Smooth muscle cell (in vitro differentiated cells): Measurements from ENCODE around the gene GTF2IRD1. TPM values are rescaled to one million over a fixed set of nuclear protein-coding genes. Genes with fewer than 3 reads are reported as not detected.
"Not testable (repeated sequence)": the region's sequence is repeated elsewhere in the genome, so short reads cannot be mapped to it uniquely, and the experiment has no call there.

Experiments used
- DNase-seq: peaks from one replicate; lab custom pipeline; 2025; ENCODE audit not compliant: unreplicated experiment; lab: John Stamatoyannopoulos, UW
- H2AFZ ChIP-seq: fragments of 200-600 bp; sonication (generic); 2 replicates; pipeline ENCODE4 v1.6.0; 2016; ENCODE audit warnings: antibody characterized with exemption, low read depth, mild to moderate bottlenecking
- H3F3A ChIP-seq: fragments of 200-600 bp; sonication (generic); 2 replicates; pipeline ENCODE4 v1.6.0; 2017; ENCODE audit warnings: antibody characterized with exemption, low read depth
- H3K27ac ChIP-seq: fragments of 200-600 bp; sonication (generic); 2 replicates; pipeline ENCODE4 v1.5.1; 2016; ENCODE audit warnings: low read depth, mild to moderate bottlenecking
- H3K27me3 ChIP-seq: fragments of 200-600 bp; sonication (generic); 2 replicates; pipeline ENCODE4 v1.6.1; 2016; ENCODE audit warnings: low read depth, mild to moderate bottlenecking
- H3K36me3 ChIP-seq: fragments of 200-600 bp; sonication (generic); 2 replicates; pipeline ENCODE4 v1.5.1; 2016; ENCODE audit warnings: low read depth
- H3K4me1 ChIP-seq: fragments of 200-600 bp; sonication (generic); 2 replicates; pipeline ENCODE4 v1.5.1; 2016; ENCODE audit warnings: low read depth
- H3K4me2 ChIP-seq: fragments of 200-600 bp; sonication (generic); 2 replicates; pipeline ENCODE4 v1.6.0; 2016; ENCODE audit warnings: mild to moderate bottlenecking
- H3K4me3 ChIP-seq: fragments of 200-600 bp; sonication (generic); 2 replicates; pipeline ENCODE4 v1.5.1; 2016; ENCODE audit warnings: mild to moderate bottlenecking
- H3K79me2 ChIP-seq: fragments of 200-600 bp; sonication (generic); 2 replicates; pipeline ENCODE4 v1.6.0; 2016; ENCODE audit warnings: low read depth, mild to moderate bottlenecking
- H3K9ac ChIP-seq: fragments of 200-600 bp; sonication (generic); 2 replicates; pipeline ENCODE4 v1.6.0; 2016; ENCODE audit warnings: low read depth
- H3K9me3 ChIP-seq: fragments of 200-600 bp; sonication (generic); replicated peaks from 2 replicates; pipeline ENCODE4 v1.5.1; 2016; ENCODE audit warnings: low read depth
- H4K20me1 ChIP-seq: fragments of 200-600 bp; sonication (generic); 2 replicates; pipeline ENCODE4 v1.6.0; 2016; ENCODE audit warnings: low read depth
- CTCF ChIP-seq: fragments of 200-600 bp; sonication (generic); IDR thresholded peaks from 2 replicates; pipeline ENCODE4 v1.5.1; 2017; ENCODE audit warnings: borderline replicate concordance, mild to moderate bottlenecking, antibody characterized with exemption; ENCODE audit not compliant: insufficient read depth, poor library complexity, severe bottlenecking
- WGBS: methylation state at CpG from one replicate; pipeline ENCODE4 v1.1.7; 2016; ENCODE audit warnings: low lambda C conversion rate; 5-methylcytosine and 5-hydroxymethylcytosine counted together
- polyA plus RNA-seq: library from polyadenylated mRNA; unstranded; fragments of >200 nt; fragmentation: Nextera tagmentation; extraction: Ambion mirVana; gene quantifications from 2 replicates; pipeline ENCODE4 v1.2.1, GENCODE V29; 2016
- total RNA-seq: library from RNA; depleted of rRNA; stranded (reverse); fragments of >200 nt; gene quantifications from 2 replicates; pipeline ENCODE4 v1.2.3, GENCODE V29; 2014

The GTF2IRD1 gene
- total and polyA plus RNA-seq, 2 experiments from 2014 or later = 20.0 to 41.5 TPM

DNA sequence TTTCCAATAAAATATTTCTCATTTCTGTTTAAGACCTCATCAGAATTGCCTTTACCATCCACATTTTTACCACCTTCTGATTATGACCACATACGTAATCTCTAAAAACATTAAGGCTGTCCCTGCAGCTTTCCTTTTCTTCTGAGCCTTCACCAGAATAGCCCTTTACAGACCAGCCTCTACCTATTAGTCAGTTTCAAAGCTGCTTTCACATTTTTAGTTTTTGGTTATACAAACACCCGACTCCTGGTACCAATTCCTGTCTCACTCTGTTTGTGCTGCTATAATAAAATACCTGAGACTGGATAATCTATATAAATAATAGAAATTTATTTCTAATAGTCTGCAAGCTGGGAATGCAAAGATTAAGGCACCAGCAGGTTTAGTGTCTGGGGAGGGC lies 15.4 kb upstream of the GTF2IRD1 start:
- Histone ChIP-seq H3K4me1 (no peaks in the 10 kb centered on the region), H3K9ac (no peak overlapping the region), H3F3A (no peaks in the 10 kb centered on the region), H3K27ac (no peak overlapping the region), H3K9me3 (no peaks in the 10 kb centered on the region), H3K79me2 (no peaks in the 10 kb centered on the region), H3K4me3 (no peak overlapping the region), H3K4me2 (no peak overlapping the region), H3K27me3 (no peaks in the 10 kb centered on the region), H3K36me3 (no peaks in the 10 kb centered on the region), H4K20me1 (no peaks in the 10 kb centered on the region), H2AFZ (no peak overlapping the region)
- WGBS = 100% methylated on average over 2 of the region's 2 CpGs
- no peak for TF ChIP-seq CTCF
- no peak for DNase-seq

DNA sequence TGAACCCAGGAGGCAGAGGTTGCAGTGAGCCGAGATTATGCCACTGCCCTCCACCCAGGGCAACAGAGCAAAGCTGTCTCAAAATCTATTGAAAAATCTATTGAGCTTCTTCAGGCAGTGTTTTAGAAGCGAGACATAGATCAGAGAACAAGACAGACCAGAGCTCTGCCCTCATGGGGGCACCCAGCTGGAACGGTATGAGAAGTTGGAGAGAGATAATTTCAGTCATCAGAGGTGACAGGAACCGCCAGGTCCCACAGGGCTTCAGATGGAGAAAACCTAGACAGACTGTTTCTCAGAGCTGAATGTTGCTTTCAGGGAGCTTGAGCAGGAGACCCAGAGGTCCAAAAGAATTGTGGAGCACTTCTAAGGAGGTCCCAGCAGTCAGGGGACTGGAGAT lies 14.2 kb upstream of the GTF2IRD1 start:
- Histone ChIP-seq H3F3A (no peaks in the 10 kb centered on the region), H2AFZ (no peak overlapping the region), H3K27ac (no peak overlapping the region), H3K4me2 (no peak overlapping the region), H4K20me1 (no peaks in the 10 kb centered on the region), H3K9ac (no peak overlapping the region), H3K9me3 (no peaks in the 10 kb centered on the region), H3K4me1 (no peaks in the 10 kb centered on the region), H3K36me3 (no peaks in the 10 kb centered on the region), H3K79me2 (no peaks in the 10 kb centered on the region), H3K4me3 (no peak overlapping the region), H3K27me3 (no peaks in the 10 kb centered on the region)
- 95% methylated on average over 4 of the region's 4 CpGs for WGBS
- no peak for TF ChIP-seq CTCF
- no peak for DNase-seq

DNA sequence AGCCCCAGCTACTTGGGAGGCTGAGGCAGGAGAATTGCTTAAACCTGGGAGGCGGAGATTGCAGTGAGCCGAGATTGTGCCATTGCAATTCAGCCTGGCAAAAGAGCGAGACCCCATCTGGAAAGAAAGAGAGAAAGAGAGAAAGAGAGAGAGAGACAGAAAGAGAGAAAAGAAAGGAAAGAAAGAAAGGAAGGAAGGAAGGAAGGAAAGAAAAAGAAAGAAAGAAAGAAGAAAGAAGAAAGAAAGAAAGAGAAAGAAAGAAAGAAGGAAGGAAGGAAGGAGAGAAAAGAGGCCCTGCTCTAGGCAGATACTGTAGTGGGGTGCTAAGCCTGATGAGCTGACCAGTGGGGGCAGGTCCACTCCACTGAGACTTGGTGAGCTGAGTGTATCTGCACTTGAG lies 13.6 kb upstream of the GTF2IRD1 start:
- not testable (repeated sequence) for H3K9ac ChIP-seq, DNase-seq, H3K79me2 ChIP-seq, H3K36me3 ChIP-seq, H2AFZ ChIP-seq, H3K4me3 ChIP-seq, H3K27me3 ChIP-seq, H3K4me1 ChIP-seq, H3K9me3 ChIP-seq, H4K20me1 ChIP-seq, H3K27ac ChIP-seq, H3K4me2 ChIP-seq, H3F3A ChIP-seq
- 94% methylated on average over 3 of the region's 3 CpGs for WGBS

DNA sequence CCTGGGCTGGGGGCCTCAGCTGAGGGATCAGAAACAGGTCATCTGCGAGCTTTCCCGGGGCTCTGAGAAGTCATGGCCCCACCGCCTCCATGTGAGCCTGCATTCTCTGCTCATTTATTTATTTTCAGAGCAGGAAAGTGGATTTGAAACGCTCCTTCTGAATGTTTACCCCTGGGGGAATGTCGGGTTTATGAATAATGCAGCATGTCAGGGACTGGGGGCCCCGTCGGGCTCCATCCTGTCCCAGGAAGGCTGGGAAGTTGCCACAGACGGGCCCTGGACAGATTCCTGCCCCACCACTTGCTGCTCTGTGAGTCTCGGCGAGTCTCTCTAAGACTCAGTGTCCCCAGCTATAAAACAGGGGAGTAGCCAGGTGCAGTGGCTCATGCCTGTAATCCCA lies 11.9 kb upstream of the GTF2IRD1 start:
- H4K20me1 ChIP-seq = no peaks in the 10 kb centered on the region

More for the DNA sequence above, 11.9 kb upstream of the GTF2IRD1 start:
- WGBS = 70% methylated on average over 10 of the region's 10 CpGs
- H3K4me2 ChIP-seq = no peak overlapping the region
- no peaks in the 10 kb centered on the region for H3K36me3 ChIP-seq
- H3K9ac ChIP-seq = no peak overlapping the region
- no peaks in the 10 kb centered on the region for H3K4me1 ChIP-seq
- H2AFZ ChIP-seq = no peak overlapping the region
- TF ChIP-seq CTCF = no peak
- no peak overlapping the region for H3K27ac ChIP-seq
- DNase-seq = no peak
- H3K79me2 ChIP-seq = no peaks in the 10 kb centered on the region
- H3K9me3 ChIP-seq = no peaks in the 10 kb centered on the region
- H3K4me3 ChIP-seq = no peak overlapping the region
- H3F3A ChIP-seq = no peaks in the 10 kb centered on the region
- no peaks in the 10 kb centered on the region for H3K27me3 ChIP-seq
